T follicular helper cell (primary cell): ENCODE data around the gene TSPAN32.
"Not testable (repeated sequence)": the region's sequence is repeated elsewhere in the genome, so short reads cannot be mapped to it uniquely, and the experiment has no call there.

ENCODE experiments used
- DNase-seq: peaks from one replicate; pipeline ENCODE4 v3.0.0-alpha.2; 2020; ENCODE audit warnings: low read depth

Gene TSPAN32

GRCh38 chr11:2316169-2316962, 14.6 kb downstream of the TSPAN32 start:
- no peak for DNase-seq

GRCh38 chr11:2316963-2317244, 15.1 kb downstream of the TSPAN32 start:
- DNase-seq = no peak

GRCh38 chr11:2317354-2318050, 15.7 kb downstream of the TSPAN32 start:
- no peak for DNase-seq

- DNase-seq = no peak
Measured at GRCh38 chr11:2318123-2318522, 16.3 kb downstream of the TSPAN32 start.

GRCh38 chr11:2318707-2319106, 16.9 kb downstream of the TSPAN32 start:
- no peak for DNase-seq

- DNase-seq = no peak
Measured at GRCh38 chr11:2319791-2320472, 18.1 kb downstream of the TSPAN32 start.

- DNase-seq = no peak
Measured at GRCh38 chr11:2320568-2321310, 18.9 kb downstream of the TSPAN32 start.

- DNase-seq = no peak
Measured at GRCh38 chr11:2321311-2321683, 19.5 kb downstream of the TSPAN32 start.

GRCh38 chr11:2325123-2325522, 23.3 kb downstream of the TSPAN32 start:
- no peak for DNase-seq

- no peak for DNase-seq
Measured at GRCh38 chr11:2325719-2326118, 23.9 kb downstream of the TSPAN32 start.

- no peak for DNase-seq
Measured at GRCh38 chr11:2327032-2327431, 25.2 kb downstream of the TSPAN32 start.

- DNase-seq = no peak
Measured at GRCh38 chr11:2328021-2328420, 26.2 kb downstream of the TSPAN32 start.

- no peak for DNase-seq
Measured at GRCh38 chr11:2328656-2329354, 27.0 kb downstream of the TSPAN32 start.

GRCh38 chr11:2329551-2329950, 27.7 kb downstream of the TSPAN32 start:
- DNase-seq = no peak

- DNase-seq = no peak
Measured at GRCh38 chr11:2330696-2331095, 28.9 kb downstream of the TSPAN32 start.

GRCh38 chr11:2331404-2331803, 29.6 kb downstream of the TSPAN32 start:
- DNase-seq = no peak

GRCh38 chr11:2332569-2332968, 30.8 kb downstream of the TSPAN32 start:
- DNase-seq = not testable (repeated sequence)

GRCh38 chr11:2333486-2334205, 31.8 kb downstream of the TSPAN32 start:
- not testable (repeated sequence) for DNase-seq

GRCh38 chr11:2335286-2335685, 33.5 kb downstream of the TSPAN32 start:
- DNase-seq = not testable (repeated sequence)

- not testable (repeated sequence) for DNase-seq
Measured at GRCh38 chr11:2338760-2339159, 36.9 kb downstream of the TSPAN32 start.

GRCh38 chr11:2342557-2342956, 40.7 kb downstream of the TSPAN32 start:
- no peak for DNase-seq
